Skin of body (tissue), 2 donors: ENCODE measurements around the gene ECSCR. TPM values are rescaled to one million over a fixed set of nuclear protein-coding genes. Genes with fewer than 3 reads are reported as not detected.
"Not testable (repeated sequence)": the region's sequence is repeated elsewhere in the genome, so short reads cannot be mapped to it uniquely, and the experiment has no call there.

ENCODE experiments used
- DNase-seq: peaks from one replicate; lab custom pipeline; 2025; lab: John Stamatoyannopoulos, UW
- total RNA-seq: library from RNA; depleted of rRNA; stranded (reverse); fragments of >200 nt; gene quantifications from one replicate; pipeline ENCODE4 v1.2.3, GENCODE V29; 2014

Gene ECSCR
- total RNA-seq, 1 donor from 2014 or later: 11.9 TPM

- DNase-seq: no peak
These were observed 15.4 kb downstream of the ECSCR start for GRCh38 chr5:139446956-139447779.

DNA sequence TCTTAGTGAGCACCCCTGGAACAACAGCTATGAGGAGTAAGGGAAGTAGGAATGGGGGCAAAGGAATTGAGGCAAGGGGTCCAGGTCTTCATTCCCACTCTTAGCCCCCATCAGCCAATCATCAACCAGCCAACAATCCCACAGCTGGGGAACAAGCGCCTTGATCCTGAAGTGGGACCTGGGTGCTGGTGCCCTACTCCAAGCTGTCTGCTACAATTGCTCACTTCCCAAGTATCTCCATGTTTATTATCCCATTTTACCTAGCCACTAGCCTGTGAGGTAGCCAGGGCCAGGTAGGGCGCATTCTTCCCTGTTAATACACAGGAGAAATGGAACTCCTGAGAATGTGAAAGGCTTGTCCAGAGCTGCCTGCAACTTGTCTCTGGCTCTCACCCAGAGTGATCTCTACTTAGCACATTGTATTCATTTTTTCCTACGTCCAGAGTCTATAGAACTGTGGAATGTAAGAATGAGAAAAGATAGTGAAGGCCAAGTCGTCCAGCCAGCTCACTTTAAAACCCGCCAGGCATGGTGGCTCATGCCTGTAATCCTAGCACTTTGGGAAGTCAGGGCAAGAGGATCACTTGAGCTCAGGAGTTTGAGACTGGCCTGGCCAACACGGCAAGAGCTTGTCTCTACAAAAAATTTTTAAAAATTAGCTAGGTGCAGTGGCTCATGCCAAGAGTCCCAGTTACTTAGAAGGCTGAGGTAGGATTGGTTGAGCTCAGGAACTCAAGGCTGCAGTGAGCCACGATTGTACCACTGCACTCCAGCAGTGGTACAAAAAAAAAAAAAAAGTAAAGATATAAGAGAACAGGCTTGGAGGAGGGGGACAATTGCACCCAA, 17.0 kb downstream of the ECSCR start:
- peak; percentile 18 for DNase-seq

DNA sequence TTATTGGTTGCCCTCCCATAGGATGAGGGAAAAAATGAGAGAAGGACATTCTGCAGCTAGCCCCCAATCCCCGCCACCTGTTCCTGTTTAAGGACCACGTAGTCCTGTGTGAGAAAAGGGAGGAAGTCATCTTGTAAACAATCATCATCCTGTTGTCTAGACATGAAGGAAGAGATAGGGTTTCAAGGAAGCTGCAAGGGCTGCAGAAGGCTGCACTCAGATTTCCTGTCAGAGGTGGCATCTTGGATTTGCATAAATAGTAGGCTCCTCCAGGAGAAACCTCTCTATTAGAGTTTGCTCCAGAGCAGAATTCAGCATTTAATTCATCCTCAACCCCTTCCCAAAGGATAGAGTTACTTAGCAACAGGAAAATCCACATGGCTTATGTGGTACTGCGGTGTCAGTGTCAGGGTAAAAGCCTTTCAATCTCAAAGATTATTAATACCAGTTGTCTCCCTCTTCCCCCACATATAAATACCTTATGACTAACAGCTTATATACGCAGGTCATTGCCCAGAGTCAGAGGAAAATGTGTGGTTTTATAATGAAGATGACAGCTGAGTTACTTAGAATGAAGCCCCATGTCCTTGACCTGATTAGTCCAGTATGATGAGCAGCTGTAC, 18.6 kb downstream of the ECSCR start:
- DNase-seq: no peak

DNA sequence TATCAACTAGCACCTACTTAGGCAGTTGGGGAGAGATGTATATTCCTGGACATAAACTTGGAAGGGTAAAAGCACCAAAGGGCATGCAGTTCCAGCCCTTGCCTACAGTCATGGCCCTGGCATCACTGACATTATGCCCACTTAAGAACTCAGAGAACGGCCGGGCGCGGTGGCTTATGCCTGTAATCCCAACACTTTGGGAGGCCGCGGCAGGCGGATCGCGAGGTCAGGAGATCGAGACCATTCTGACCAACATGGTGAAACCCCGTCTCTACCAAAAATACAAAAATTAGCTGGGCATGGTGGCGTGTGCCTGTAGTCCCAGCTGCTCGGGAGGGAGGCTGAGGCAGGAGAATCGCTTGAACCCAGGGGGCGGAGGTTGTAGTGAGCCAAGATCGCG, 22.1 kb downstream of the ECSCR start:
- DNase-seq: not testable (repeated sequence)

DNA sequence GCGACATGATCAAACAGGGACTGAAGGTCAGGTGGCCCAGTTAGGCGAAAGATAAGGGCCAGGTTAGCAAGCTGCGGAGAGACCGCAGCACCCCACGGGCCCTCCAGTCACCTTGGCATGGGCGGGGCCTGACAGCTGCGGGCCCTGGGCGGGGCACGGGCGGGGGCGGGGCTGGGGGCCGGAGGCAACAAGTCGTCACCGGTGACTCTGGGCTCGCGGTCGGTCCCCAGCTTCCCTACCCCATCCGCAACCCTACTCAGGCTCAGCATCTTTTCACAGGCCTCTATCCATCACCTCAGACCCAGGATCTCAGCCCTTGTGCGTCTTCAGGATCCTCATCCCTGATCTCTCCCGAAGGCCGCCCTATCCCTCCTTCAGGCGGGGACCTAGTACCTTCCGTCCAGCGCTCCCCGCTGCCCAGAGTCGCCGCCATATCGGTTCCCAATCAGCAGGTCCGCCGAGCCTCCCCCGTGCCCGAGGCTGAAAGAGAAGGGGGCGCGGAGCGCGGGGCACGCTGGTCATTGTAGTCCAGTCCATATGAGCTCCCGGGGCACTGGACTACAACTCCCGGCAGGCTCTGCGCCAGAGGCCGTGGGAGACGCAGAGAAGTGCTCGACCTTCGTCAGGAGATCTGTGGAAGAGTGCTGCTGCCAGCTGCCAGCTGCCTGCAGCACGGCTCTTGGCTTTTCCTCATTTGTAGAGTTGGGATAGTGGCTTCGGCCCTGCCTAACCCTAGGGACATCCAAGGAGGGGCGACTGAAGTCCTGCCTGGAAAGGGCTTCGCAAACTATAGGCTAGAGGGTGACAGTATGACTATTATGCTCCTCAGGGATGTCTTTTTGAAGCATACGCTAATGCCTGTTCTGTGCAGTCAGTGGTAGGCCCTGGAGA, 23.3 kb downstream of the ECSCR start, which contains the start of gene DNAJC18:
Gene DNAJC18 (minus strand): TSS at position 513 of the 891 bp plus-strand sequence. CDS start 80 bp downstream, at position 433.
- DNase-seq: peak; percentile 84

GRCh38 chr5:139438707-139439012, 23.9 kb downstream of the ECSCR start:
- DNase-seq: no peak

DNA sequence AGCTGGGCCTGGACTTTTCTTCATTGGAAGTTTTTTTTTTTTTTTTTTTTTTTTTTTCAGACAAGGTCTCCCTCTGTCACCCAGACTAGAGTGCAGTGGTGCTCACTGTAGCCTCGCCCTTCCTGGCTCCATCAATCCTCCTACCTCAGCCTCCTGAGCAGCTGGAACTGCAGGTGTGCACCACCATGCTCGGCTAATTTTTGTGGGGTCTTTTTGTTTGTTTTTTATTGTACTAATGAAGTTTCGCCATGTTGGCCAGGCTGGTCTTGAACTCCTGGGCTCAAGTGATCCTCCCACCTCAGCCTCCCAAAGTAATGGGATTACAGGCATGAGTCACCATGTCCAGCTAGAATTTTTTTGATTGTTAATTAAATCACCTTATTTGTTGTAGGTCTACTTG, 26.9 kb downstream of the ECSCR start:
- no peak for DNase-seq

GRCh38 chr5:139431706-139432105, 30.8 kb downstream of the ECSCR start:
- DNase-seq: no peak

GRCh38 chr5:139430015-139430414, 32.5 kb downstream of the ECSCR start:
- DNase-seq: no peak

GRCh38 chr5:139426203-139426885, 36.2 kb downstream of the ECSCR start:
- no peak for DNase-seq

DNA sequence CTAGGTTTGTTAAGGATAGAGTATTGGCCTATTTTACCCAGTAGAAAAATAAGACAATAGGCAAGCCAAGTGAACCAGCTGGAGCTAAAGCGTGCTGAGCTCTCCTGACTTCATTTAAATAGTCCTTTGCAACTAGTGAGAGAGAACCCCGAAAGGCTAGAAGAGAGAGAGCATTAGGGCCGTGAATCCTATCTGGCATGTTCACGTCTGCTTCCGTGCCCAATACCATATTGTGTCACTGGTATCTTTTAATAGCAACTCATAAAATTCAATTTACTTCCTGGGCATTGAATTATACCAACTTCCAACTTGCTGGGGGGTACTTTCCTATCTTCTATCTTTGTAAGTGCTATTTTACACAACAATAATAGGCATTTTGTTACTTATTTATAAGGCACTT, 37.0 kb downstream of the ECSCR start:
- DNase-seq: no peak

DNA sequence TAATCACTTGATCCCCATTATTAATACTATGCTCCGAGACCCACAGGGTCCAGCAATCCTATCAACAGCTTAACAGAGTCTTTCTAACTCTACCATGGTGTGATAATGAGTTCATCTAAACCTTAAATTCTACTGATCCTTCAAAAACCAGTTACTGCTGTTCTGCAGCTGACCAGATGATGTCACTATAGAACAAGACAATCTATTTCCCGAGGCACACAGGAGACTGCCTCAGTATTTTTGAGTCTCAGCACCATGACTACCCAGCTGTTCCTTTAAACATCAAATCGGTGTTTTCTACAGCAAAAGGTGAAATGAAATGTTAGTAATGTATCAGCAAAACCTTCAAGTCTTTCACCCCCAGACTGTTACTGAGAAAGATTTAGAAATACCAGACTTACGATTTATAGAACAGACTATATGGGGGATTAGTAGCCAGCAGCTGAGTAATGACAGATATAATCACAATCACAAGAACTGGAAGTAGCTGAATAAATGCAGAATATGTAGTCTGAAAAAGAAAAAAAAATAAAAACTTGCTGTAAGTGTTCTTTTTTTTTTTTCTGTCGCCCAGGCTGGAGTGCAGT, 40.1 kb downstream of the ECSCR start:
- peak; percentile 75 for DNase-seq

DNA sequence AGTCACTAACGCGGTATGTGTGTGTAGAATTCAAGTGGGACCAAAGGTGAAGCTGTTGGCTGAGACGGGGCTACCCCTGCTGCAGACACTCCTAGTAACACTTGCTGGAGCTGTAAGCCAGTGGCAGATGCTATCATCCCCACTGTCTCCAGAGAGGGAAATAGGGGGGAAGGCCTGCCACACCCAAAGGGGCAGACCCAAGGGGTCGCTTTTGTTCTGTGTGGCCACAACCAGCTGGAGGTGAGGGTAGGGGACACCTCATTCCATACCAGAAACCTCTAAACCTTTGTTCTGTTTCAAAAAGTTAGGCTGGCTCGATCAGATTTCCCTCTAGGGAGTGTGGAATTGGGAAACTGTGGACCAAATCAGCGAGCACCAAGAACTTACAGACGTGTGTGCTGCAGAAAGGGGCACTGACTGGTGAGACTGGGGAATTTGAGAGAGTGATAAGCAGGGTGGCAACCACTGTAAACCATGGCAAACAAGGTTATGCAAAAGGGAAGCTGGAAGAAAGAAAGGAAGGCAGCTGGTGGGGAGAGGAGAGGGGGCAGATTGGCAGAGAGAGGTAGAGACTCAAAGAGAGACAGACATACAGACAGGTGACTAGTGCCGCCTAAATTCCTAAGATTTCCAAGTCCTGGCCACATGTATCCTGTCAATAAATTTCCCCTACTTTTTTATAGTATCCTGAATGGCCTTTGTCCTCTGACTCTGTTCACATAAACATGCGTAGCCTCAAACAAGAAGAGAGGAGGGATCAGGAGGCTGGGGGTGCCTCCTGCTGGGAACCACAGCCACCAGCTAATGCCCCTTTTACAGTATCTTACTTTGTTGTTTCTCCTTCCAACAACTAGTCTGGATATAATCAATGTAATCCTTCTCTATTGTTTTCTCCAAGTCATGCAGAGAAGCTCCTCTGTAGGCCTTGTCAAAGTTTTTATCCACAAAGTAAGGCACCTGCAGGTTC, 43.0 kb downstream of the ECSCR start:
- no peak for DNase-seq

- no peak for DNase-seq
These were observed 43.8 kb downstream of the ECSCR start for GRCh38 chr5:139418793-139419192.

- DNase-seq: no peak
These were observed 45.3 kb downstream of the ECSCR start for GRCh38 chr5:139417214-139417613.

DNA sequence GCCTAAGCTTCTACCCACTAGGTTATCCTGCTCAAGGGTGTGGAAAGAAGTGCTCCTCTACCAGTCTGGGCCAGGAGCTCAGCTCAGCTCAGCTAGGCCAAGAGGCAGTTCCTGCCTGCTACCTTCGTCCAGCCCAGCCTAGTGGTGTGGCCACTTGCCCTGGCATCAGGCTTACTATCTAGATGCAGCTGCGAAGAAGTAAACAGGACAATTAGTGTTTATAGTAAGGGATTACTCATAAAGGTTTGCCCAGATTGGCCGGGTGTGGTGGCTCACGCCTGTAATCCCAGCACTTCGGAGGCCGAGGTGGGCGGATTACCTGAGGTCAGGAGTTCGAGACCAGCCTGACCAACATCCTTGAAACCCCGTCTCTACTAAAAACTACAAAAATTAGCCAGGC, 45.9 kb downstream of the ECSCR start:
- DNase-seq: no peak

GRCh38 chr5:139415869-139416268, 46.7 kb downstream of the ECSCR start:
- no peak for DNase-seq

DNA sequence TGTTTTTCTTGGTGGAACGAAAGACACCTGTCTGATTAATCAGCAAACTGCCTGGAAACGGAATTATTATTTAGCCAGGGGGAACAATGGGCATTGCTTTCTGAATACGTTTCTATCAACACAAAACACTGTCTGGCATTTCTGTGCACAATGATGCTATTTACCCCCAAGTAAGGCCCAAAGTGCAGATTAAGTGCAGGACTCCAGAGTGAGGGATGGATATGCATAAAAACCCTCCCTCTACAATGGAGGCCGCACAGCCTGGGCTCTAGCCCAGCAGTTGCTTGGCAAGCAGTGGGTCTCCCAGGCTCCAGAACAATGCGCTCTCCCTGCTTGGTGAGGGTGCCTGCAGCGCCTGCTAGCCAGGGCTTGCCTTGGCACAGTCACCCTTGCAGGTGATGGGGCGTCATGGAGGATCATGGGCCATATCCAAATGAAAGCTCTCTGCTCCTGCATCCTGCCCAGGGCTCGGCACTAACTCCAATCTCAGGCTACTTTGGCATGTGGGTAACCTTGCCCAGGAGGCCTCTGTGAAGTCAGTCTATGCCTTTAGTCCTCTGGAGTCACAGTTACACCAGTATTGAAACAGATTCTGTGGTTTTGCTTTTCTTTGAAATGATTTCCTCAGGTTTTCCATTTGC, 47.2 kb downstream of the ECSCR start:
- DNase-seq: no peak
